ENCODE results near the gene AGPAT1. TPM values are rescaled to one million over a fixed set of nuclear protein-coding genes. Genes with fewer than 3 reads are reported as not detected.
"Not testable (repeated sequence)": the region's sequence is repeated elsewhere in the genome, so short reads cannot be mapped to it uniquely, and the experiment has no call there.

AGPAT1 gene
- total RNA-seq, 2 donors from 2014 or later, result 54.8 to 58.1 TPM

- DNase-seq (peak; percentile 46), ATAC-seq (peak; percentile 31 to 53)
- intact Hi-C loops (cut with DNase I), result no loop called here
Observed at GRCh38 chr6:32152769-32153563, 22.9 kb downstream of the AGPAT1 start.

- intact Hi-C loops (cut with DNase I), result no loop called here
- DNase-seq, result no peak
- no peak for ATAC-seq
Observed at GRCh38 chr6:32151863-32152768, 23.8 kb downstream of the AGPAT1 start, which contains the start of gene PRRT1. PRRT1 (minus strand) TSS chr6:32151939; CDS start chr6:32151827, 112 bp downstream.

GRCh38 chr6:32151181-32151862 is 24.6 kb downstream of the AGPAT1 start:
- intact Hi-C loops (cut with DNase I), result no loop called here
- DNase-seq (no peak), ATAC-seq (no peak)

DNA sequence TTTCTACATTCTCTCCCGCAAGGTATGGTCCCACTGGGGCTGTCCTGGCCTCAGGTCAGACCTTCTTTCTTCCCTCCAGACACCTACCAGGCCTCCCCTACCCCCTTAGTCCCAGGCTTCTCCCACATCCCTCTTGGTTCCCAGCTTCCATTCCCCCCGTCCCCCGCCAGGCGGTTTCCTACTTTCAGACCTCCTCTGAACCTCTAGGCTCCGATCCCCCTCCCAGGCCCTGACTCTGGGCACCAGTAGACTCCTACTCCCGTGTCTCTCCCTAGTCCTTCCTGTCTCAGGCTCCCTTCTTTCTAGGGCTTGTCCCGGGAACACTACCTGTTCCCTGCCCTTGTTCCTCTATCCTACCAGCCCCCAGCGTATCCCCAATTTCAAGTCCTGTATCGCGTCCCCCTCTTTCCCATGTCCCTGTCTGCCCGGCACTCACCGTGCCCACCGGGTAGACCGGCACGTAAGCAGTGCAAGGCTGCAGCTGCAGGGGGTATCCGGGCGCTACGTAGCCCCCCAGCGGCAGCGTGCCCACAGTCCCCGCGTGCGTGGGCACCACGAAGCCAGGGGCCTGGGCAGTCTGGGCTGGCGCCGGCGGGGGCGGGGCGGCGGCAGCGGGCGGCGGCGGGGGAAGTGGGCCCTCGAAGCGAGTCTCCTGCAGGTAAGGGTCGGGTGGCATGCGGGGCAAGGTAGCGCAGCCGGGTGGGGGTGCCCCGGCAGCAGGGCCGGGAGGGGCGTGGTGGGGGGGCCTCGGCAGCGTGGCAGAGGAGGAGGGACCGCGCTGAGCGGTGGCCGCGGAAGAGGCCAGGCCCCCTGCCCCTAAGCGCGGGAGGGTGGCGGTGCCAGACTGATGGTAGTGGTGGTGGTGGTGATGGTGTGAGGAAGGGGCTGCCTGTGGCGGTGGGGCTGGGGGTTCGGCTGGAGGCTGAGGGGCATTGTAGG is 25.7 kb downstream of the AGPAT1 start:
- ATAC-seq (no peak), DNase-seq (no peak)
- intact Hi-C loops (cut with DNase I), result no loop called here

DNA sequence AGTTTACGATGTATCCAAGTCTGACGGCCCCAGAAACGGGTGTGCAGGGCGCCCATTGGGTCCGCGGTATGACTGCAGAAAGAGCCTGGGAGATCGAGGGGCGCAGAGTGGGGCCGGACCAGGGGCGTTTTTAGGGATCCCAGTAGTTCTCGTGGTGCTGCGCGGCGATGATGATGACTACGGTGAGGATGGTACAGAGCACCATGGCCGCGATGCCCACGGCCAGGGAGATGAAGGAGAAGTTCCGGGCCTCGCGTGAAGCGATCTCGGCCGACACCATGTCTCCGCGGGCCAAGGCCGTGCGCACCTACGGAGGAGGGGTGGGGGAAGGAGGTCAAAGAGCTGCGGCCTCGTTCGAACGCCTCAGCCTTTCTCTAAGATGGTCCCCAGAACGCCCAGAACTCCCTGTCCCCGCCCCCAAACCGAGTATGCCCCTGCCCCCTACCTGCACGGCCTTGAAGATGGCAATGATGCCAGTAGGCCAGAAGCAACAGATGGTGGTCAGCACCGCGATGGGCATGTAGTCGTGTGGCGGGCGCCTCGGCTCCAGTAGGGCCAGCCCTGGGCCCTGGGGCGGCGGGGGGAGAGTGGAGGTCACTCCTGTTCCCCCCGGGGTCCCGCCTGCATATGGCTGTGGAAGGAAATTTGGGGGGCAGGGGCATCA is 26.7 kb downstream of the AGPAT1 start:
- no peak for DNase-seq
- no peak for ATAC-seq
- intact Hi-C loops (cut with DNase I), result no loop called here

DNA sequence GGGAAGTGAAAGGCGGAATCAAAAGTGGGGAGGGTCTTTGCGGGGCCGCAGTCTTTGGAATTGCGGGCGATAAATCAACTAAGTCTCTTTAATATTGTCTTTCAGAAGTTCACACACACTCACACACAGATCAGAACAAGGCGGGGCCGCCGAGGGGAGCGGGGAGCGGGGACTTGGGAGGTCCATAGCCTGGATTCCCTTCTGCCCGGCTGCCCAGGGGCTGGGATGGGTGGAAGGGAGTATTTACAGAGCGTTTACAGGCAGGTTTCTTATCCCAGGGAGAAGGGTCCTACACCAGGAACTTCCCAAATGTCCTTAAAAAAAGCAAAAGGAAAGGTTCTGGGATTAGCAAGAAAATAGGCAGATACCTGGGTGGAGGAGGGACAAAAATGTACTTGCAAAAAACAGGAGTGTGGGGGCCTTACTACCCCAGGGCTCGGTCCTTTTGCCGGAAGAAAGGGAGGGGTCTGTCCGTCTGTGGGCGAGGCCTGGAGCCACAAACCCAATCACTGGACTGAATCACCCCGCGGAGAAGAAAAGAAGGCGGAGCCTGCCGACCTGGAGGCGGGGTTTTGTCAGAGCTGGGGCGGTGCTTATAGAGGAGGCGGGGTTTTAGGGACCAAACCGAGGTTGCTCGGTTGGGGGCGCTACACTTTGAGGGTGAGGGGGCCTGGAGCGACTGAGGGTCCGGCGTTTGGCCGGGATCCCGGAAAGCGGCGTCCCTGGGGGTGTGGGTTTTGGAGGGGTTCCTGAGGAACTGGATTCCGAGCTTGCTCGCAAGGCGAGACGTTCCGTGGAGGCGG is 27.4 kb downstream of the AGPAT1 start:
- ATAC-seq, result peak; percentile 28 to 75
- DNase-seq, result peak; percentile 80
- intact Hi-C loops (cut with DNase I), result no loop called here

GRCh38 chr6:32147401-32148132 is 28.3 kb downstream of the AGPAT1 start:
- intact Hi-C loops (cut with DNase I), result no loop called here
- DNase-seq, result no peak
- ATAC-seq, result no peak

- intact Hi-C loops (cut with DNase I), result no loop called here
- DNase-seq, result no peak
- ATAC-seq, result no peak
Observed at GRCh38 chr6:32146687-32147086, 29.2 kb downstream of the AGPAT1 start.

DNA sequence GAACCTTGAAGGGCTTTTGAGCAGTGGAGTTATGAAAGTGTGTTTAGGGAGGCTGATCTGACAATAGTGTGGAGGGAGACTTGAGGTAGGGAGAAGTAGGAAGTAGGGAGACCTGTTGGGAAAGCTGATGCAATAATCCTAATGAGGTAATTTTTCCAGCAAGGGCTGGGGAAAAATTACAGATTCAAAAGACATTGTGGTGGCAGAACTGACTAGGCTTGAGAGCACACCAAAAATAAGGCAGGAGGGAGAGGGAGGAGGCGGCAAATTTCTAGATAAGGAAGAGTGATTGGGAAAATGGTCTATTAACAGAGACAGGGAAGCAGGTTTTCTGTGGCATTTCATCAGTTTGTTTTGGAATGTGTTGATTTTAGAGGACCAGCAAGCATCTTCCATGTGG is 29.6 kb downstream of the AGPAT1 start:
- no peak for DNase-seq
- intact Hi-C loops (cut with DNase I), result no loop called here
- ATAC-seq, result no peak

DNA sequence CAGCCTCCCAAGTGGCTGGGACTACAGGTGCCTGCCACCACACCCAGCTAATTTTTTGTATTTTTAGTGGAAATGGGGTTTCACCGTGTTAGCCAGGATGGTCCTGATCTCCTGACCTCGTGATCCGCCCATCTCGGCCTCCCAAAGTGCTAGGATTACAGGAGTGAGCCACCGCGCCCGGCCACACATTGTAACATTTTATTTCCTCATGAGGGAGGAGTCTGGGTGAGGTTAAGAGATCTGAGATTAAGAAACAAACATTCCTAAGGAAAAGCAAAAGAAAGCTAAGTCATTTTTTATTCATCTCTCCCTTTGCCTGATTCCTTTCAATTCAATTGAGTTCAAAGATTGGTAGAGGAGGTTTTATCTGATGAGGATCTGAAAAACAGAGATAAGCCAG is 31.6 kb downstream of the AGPAT1 start:
- DNase-seq; intact Hi-C loops (cut with DNase I); ATAC-seq: not testable (repeated sequence)

DNA sequence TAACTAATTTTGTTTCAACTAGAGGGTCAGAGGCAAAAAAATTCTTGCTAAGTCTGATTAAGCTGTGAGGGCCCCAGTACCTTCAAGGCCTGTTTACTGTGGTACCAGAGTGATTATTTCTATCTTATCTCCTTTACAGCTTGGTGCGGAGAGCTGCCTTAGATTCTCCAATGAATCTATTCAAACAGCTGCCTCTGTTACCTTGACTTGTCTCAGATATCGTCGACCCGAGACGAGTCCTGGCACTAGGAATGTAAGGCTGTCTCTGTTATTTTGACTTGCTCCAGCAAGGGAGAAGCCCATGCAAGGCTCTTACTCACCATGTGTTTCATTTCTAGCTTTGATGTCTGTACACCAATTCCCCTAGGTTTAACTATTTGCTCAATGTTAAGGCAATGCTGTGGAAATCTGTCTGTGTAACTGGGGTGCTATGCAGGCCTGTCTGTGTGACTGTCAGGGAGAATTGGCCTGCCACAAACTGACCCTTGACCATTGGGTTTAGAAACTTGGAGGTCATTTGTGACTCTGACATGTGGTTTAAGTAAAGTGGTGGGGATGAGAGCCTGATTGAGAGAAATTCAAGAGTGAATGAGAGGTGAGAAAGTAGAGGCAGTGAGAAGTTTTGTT is 35.4 kb downstream of the AGPAT1 start:
- DNase-seq (no peak), ATAC-seq (peak in 1 of 2 donors; percentile 44)
- intact Hi-C loops (cut with DNase I), result no loop called here

DNA sequence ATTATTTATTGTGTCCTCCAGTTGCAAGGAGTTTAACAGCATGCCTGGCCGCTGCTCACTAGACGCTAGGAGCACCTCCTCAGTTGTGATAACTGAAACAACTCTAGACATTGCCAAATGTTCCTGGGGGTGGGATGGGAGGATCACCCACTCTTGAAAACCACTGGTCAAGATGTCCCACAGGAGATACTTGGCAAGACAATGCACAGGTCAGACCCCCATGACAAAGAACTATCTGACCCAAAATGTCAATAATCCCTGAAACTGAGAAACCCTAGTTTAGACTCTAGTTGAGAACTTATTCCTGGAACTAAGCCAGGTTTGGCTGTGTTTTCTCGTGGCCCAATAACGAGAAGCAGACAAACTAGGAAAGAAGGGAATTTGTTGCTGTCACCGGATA is 36.3 kb downstream of the AGPAT1 start:
- intact Hi-C loops (cut with DNase I), result no loop called here
- ATAC-seq, result no peak

DNA sequence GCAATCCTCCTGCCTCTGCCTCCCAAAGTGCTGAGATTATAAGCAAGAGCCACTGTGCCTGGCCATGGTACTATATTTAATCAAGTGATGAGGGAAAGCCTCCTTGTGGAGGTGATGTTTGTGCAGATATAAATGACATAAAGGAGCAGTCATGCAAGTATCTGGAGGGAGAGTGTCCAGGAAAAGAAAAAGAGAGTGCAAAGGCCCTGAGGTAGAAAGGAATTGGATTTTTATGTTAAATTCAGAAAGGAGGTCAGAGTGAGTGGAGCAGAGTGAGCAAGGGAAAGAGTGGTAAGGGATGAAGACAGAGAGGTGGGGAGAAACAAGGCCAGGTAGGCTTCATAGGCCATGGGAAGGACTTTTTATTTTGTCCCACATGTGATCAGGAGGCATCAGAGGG is 38.4 kb downstream of the AGPAT1 start:
- intact Hi-C loops (cut with DNase I), result no loop called here
- DNase-seq (no peak), ATAC-seq (no peak)

More for the DNA sequence above, 36.3 kb downstream of the AGPAT1 start:
- DNase-seq, result no peak

GRCh38 chr6:32133786-32134185 is 42.1 kb downstream of the AGPAT1 start:
- no peak for ATAC-seq
- DNase-seq, result no peak
- intact Hi-C loops (cut with DNase I), result no loop called here

DNA sequence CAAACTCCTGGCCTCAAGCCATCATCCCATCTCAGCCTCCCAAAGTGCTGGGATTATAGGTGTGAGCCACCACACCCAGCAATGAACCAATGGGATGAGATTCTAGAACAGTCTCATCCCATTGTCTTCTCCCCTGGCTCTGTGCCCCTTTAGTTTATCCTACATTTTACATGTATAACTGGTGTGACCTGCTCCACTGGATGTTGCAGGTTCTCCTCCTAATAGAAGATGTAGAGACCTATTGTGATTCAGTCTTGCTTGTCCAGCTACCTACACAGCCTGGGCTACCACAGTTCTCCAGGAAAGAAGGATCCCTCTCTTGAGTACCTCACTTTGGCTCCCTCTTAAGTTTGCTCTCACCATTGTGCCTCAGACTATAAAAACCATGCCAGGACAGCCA is 43.8 kb downstream of the AGPAT1 start:
- intact Hi-C loops (cut with DNase I), result no loop called here
- ATAC-seq, result no peak
- DNase-seq, result no peak

DNA sequence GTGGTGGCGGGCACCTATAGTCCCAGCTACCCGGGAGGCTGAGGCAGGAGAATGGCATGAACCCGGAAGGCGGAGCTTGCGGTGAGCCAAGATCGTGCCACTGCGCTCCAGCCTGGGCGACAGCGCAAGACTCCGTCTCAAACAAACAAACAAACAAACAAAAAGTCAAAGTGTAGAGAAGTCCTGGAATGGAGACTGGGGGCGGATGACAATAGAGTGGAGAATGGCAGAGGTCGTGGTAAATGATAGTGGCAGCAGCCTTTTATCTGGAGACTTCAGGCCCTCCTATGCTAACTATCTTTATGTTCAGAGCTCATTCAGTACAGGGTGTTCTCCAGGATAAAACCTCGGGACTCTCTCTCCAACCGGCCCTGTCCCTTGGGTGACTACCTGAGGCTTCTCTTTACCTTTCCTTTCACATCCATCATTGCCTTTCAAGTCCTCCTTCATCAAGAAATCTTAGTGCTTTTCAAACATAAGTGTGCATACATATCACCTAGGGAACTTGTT is 44.4 kb downstream of the AGPAT1 start:
- intact Hi-C loops (cut with DNase I), result no loop called here
- ATAC-seq (no peak), DNase-seq (no peak)

All from left cardiac atrium (tissue), 4 donors.